RWPE2 (cell line): ENCODE data around the gene TMTC1.

Experiments used
- ATAC-seq: fragments of 200-7000 bp; cut with Tn5 transposase; 3 replicates; pipeline ENCODE4 v1.9.1; 2021; ENCODE audit warnings: low read depth
- DNase-seq: peaks from one replicate; pipeline ENCODE4 v3.0.0-alpha.2; 2020; ENCODE audit warnings: low spot score
- H3K27ac ChIP-seq: fragments of 450-650 bp; 2 replicates; pipeline ENCODE4 v1.5.1; 2017; ENCODE audit warnings: mild to moderate bottlenecking; ENCODE audit not compliant: poor library complexity, severe bottlenecking
- H3K27me3 ChIP-seq: fragments of 250-450 bp; sonication (Bioruptor Pico); 2 replicates; pipeline ENCODE4 v1.5.1; 2021; ENCODE audit warnings: mild to moderate bottlenecking, moderate library complexity; ENCODE audit not compliant: insufficient read depth, poor library complexity, severe bottlenecking
- H3K36me3 ChIP-seq: fragments of 250-450 bp; sonication (Bioruptor Pico); 2 replicates; pipeline ENCODE4 v1.5.1; 2020; ENCODE audit warnings: low read depth, mild to moderate bottlenecking, moderate library complexity
- H3K4me1 ChIP-seq: fragments of 250-450 bp; sonication (Bioruptor Pico); 2 replicates; pipeline ENCODE4 v1.5.1; 2021; ENCODE audit warnings: mild to moderate bottlenecking, moderate library complexity; ENCODE audit not compliant: insufficient read depth, poor library complexity, severe bottlenecking
- H3K4me3 ChIP-seq: fragments of 250-450 bp; sonication (Bioruptor Pico); 2 replicates; pipeline ENCODE4 v1.5.1; 2021; ENCODE audit warnings: mild to moderate bottlenecking, moderate library complexity; ENCODE audit not compliant: severe bottlenecking
- H3K9me3 ChIP-seq: fragments of 250-450 bp; sonication (Bioruptor Pico); 2 replicates; pipeline ENCODE4 v1.5.1; 2021; ENCODE audit warnings: mild to moderate bottlenecking, moderate library complexity; ENCODE audit not compliant: severe bottlenecking
- TF ChIP-seq, protein P1 (sequence below): fragments of 450-650 bp; IDR thresholded peaks from one replicate; pipeline ENCODE4 v1.5.1; 2017; ENCODE audit warnings: mild to moderate bottlenecking, moderate library complexity; ENCODE audit not compliant: poor library complexity, severe bottlenecking

TMTC1 gene

DNA sequence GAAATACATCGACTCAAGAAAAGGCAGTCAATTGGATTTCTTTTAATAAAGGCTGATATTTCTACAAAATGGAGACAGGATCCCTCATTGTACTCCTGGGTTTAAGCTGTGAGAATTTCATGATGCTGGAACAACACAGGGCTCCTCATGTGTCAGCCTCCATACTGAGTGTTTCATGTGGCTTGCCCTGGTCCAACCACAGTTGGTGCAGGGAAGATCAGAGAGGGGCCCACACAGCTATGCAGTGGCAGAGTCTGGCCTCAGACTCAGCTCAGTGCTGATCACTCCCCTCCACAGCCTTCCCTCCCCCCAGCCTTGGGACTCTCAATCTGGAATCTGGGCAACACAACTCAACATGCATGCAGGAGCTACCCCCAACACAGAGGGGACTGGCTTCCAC lies 163.7 kb downstream of the TMTC1 start:
- no peak overlapping the region for H3K27ac ChIP-seq
- no peaks in the 10 kb centered on the region for H3K27me3 ChIP-seq
- ATAC-seq: no peak
- no peaks in the 10 kb centered on the region for H3K4me1 ChIP-seq
- DNase-seq: no peak
- no peaks in the 10 kb centered on the region for H3K9me3 ChIP-seq
- H3K4me3 ChIP-seq: no peak overlapping the region
- H3K36me3 ChIP-seq: no peaks in the 10 kb centered on the region
- TF ChIP-seq, protein P1, sequence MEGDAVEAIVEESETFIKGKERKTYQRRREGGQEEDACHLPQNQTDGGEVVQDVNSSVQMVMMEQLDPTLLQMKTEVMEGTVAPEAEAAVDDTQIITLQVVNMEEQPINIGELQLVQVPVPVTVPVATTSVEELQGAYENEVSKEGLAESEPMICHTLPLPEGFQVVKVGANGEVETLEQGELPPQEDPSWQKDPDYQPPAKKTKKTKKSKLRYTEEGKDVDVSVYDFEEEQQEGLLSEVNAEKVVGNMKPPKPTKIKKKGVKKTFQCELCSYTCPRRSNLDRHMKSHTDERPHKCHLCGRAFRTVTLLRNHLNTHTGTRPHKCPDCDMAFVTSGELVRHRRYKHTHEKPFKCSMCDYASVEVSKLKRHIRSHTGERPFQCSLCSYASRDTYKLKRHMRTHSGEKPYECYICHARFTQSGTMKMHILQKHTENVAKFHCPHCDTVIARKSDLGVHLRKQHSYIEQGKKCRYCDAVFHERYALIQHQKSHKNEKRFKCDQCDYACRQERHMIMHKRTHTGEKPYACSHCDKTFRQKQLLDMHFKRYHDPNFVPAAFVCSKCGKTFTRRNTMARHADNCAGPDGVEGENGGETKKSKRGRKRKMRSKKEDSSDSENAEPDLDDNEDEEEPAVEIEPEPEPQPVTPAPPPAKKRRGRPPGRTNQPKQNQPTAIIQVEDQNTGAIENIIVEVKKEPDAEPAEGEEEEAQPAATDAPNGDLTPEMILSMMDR: no peak

DNA sequence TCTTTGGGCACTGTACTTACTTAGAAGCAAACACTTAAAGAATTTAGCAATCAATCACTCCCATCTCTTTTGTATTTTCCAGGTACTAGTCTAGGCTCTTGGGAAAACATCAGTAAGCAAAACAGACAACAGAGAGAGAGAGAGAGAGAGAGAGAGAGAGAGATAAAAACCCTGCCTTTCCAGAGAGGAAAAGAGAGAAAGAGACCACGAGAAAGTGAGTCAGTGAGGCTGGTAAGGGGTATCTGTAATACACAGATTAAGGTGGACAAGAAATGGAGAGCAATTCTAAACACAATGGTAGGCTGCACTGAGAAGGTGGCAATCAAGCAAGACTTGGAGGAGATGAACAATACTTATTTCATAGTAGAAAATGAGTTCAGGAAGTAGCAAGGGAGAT lies 166.3 kb downstream of the TMTC1 start:
- no peak overlapping the region for H3K4me3 ChIP-seq
- peak overlapping the region; percentile 11 for H3K27ac ChIP-seq

DNA sequence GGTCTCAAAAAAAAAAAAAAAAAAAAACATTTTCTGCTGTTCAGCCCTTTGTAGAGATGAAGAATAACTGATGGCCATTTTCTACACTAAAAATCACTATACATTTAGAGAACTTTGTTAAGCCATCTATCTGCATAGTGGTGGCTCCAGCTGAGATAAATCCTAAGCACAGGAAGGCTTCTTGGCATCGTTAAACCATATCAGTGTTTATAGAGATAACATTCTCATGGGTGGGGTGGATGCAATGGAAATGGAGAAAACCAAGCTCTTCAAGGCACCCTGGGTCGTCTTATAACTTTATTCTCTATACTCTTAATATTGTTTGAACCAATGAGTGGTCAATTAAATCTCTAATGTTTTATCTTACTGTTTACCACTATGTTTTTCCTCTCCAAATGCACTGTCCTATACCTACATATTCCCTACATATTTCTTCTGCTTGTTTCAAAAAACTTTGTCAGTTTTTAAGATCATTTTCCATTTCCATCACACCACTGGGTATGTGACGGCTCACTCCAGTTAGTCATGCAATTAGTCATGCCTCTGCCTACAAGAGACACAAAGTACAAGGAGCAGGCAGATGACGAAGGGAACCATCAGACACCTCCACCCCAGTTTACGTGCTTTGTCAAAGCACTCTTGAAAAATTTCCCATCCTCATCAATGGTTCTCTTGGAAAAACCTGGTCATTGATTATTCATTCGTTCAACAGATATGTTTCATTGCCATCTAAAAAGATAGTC lies 166.9 kb downstream of the TMTC1 start:
- ATAC-seq (peak; percentile 95), DNase-seq (no peak)
- Histone ChIP-seq H3K4me3 (no peak overlapping the region), H3K27me3 (no peaks in the 10 kb centered on the region), H3K27ac (peak overlapping the region; percentile 11), H3K36me3 (no peaks in the 10 kb centered on the region), H3K4me1 (no peaks in the 10 kb centered on the region), H3K9me3 (no peaks in the 10 kb centered on the region)
- TF ChIP-seq, protein P1: no peak

More for the DNA sequence above, 166.3 kb downstream of the TMTC1 start:
- TF ChIP-seq, protein P1: no peak
- Histone ChIP-seq H3K36me3 (no peaks in the 10 kb centered on the region), H3K27me3 (no peaks in the 10 kb centered on the region), H3K4me1 (no peaks in the 10 kb centered on the region), H3K9me3 (no peaks in the 10 kb centered on the region)
- ATAC-seq: no peak
- DNase-seq: no peak

DNA sequence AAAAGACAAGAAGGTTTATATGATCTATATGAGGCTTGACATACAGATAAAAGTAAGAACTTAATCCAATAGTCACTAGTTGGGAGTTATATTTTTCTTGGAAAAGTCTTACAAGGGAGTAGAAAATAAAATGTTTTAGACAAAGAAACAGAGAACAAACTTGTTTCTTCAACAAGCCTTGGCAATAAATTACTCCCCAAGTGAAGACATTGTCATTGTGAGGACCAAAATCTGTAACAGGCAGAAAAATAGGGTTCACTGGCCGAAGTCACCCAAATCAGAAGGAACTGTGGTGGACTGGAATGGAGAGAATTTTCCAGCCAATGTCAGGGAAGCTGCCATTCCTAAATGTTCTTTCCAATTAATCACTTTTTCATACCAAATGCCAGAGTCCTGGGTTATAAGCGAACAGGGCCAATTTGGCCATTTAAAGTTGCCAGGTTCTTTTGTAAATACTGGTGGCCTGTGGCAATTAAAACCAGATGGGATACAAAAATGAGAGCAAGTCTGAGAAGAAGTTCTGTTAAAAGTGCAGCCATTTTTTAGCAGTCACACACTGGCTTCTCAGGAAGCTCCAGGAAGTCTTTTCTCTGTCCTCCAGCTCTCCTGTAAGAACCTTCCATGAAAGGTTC lies 168.9 kb downstream of the TMTC1 start:
- no peak overlapping the region for H3K4me3 ChIP-seq
- H3K4me1 ChIP-seq: no peaks in the 10 kb centered on the region
- no peaks in the 10 kb centered on the region for H3K9me3 ChIP-seq
- DNase-seq: no peak
- no peaks in the 10 kb centered on the region for H3K36me3 ChIP-seq
- H3K27me3 ChIP-seq: no peaks in the 10 kb centered on the region
- no peak for ATAC-seq
- no peak overlapping the region for H3K27ac ChIP-seq
- TF ChIP-seq, protein P1: no peak

DNA sequence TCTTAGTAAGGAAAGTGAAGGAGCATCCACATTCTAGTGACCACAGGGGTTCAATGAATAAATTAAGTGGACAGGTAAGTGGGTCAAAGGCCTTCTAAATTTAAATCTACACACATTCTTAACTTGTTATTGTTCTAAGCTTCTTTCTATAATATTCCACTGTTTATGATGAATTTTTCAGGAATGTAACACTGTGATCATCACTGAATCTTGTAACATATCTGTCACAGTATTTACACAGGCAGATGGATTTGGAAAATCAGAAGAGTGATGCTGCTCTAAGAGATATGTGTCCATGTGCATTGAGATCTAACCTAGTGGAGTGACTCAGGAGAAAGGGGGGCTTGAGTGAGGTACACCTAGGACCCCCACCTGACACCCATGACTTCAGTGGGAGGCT lies 170.8 kb downstream of the TMTC1 start:
- no peak overlapping the region for H3K4me3 ChIP-seq
- ATAC-seq: no peak
- H3K27me3 ChIP-seq: no peaks in the 10 kb centered on the region
- no peaks in the 10 kb centered on the region for H3K36me3 ChIP-seq
- no peaks in the 10 kb centered on the region for H3K4me1 ChIP-seq
- DNase-seq: no peak
- TF ChIP-seq, protein P1: no peak
- no peak overlapping the region for H3K27ac ChIP-seq
- no peaks in the 10 kb centered on the region for H3K9me3 ChIP-seq
